Activated CD8-positive, alpha-beta memory T cell treated with anti-CD3 and anti-CD28 coated beads, Interleukin-2, amount 50 U/mL, for 4 hours (primary cell): ENCODE results near the gene PFDN1.
A peak's percentile ranks its signal among the peaks of the same experiment; 100 is the strongest.
"Not testable (repeated sequence)": the region's sequence is repeated elsewhere in the genome, so short reads cannot be mapped to it uniquely, and the experiment has no call there.

Experiments used
- DNase-seq: peaks from one replicate; pipeline ENCODE4 v3.0.0-alpha.2; 2020

The PFDN1 gene

GRCh38 chr5:140302786-140303639, at the start of gene PFDN1:
TSS of gene PFDN1 (minus strand) at chr5:140303101. CDS start at chr5:140303073, 28 bp downstream.
- peak; percentile 87 for DNase-seq

- DNase-seq, result peak; percentile 35
Observed at GRCh38 chr5:140351609-140352334, 48.9 kb upstream of the PFDN1 start.

GRCh38 chr5:140349244-140349643, 46.3 kb upstream of the PFDN1 start:
- no peak for DNase-seq

- no peak for DNase-seq
Observed at GRCh38 chr5:140348104-140348503, 45.2 kb upstream of the PFDN1 start.

GRCh38 chr5:140347360-140347759, 44.5 kb upstream of the PFDN1 start:
- no peak for DNase-seq

- DNase-seq, result peak; percentile 48
Observed at GRCh38 chr5:140346348-140347221, 43.7 kb upstream of the PFDN1 start, which contains the start of gene HBEGF. TSS of gene HBEGF (minus strand) at chr5:140346603. CDS start at chr5:140346328, 275 bp downstream.

GRCh38 chr5:140345919-140346347, 43.0 kb upstream of the PFDN1 start:
- DNase-seq, result no peak

- DNase-seq, result no peak
Observed at GRCh38 chr5:140344683-140345423, 42.0 kb upstream of the PFDN1 start.

- not testable (repeated sequence) for DNase-seq
Observed at GRCh38 chr5:140343849-140344248, 40.9 kb upstream of the PFDN1 start.

- no peak for DNase-seq
Observed at GRCh38 chr5:140342896-140343295, 40.0 kb upstream of the PFDN1 start.

- no peak for DNase-seq
Observed at GRCh38 chr5:140342287-140342686, 39.4 kb upstream of the PFDN1 start.

GRCh38 chr5:140341591-140341990, 38.7 kb upstream of the PFDN1 start:
- DNase-seq, result no peak

- DNase-seq, result no peak
Observed at GRCh38 chr5:140340605-140341121, 37.8 kb upstream of the PFDN1 start.

GRCh38 chr5:140339636-140340035, 36.7 kb upstream of the PFDN1 start:
- no peak for DNase-seq

- DNase-seq, result no peak
Observed at GRCh38 chr5:140338908-140339307, 36.0 kb upstream of the PFDN1 start.

- DNase-seq, result no peak
Observed at GRCh38 chr5:140338336-140338735, 35.4 kb upstream of the PFDN1 start.

GRCh38 chr5:140337880-140338279, 35.0 kb upstream of the PFDN1 start:
- DNase-seq, result no peak

- DNase-seq, result no peak
Observed at GRCh38 chr5:140336388-140336787, 33.5 kb upstream of the PFDN1 start.

GRCh38 chr5:140331638-140332037, 28.7 kb upstream of the PFDN1 start:
- DNase-seq, result no peak

- no peak for DNase-seq
Observed at GRCh38 chr5:140329739-140330481, 27.0 kb upstream of the PFDN1 start.
